ENCODE measurements around the gene APEX2.

- TF ChIP-seq CTCF (IDR thresholded peaks at IDR 0.05) (no peak), POLR2A (IDR thresholded peaks at IDR 0.05) (no peak)
These were observed 41.4 kb downstream of the APEX2 start for GRCh38 chrX:55041514-55041913.
